ENCODE data around the gene ADGRG1. TPM values are rescaled to one million over a fixed set of nuclear protein-coding genes. Genes with fewer than 3 reads are reported as not detected.
A peak's percentile ranks its signal among the peaks of the same experiment; 100 is the strongest.

ADGRG1 gene
- polyA plus RNA-seq, 1 of the 3 experiments (the other 2 are of a cell fraction) = 7.4 TPM

GRCh38 chr16:57611706-57612105, 16.7 kb upstream of the ADGRG1 start:
- Histone ChIP-seq H3K9me2 (no peaks in the 10 kb centered on the region), H4K20me1 (ENCODE audit: insufficient read depth) (no peaks in the 10 kb centered on the region), H3K9me3 (no peaks in the 10 kb centered on the region), H3K36me3 (replicated peaks in 1 of 2; ENCODE audit: control insufficient read depth in 1 of 2, insufficient read depth in 2 of 2, low read length in 1 of 2) (no peaks in the 10 kb centered on the region), H3F3A (replicated peaks; ENCODE audit: insufficient read depth) (no peaks in the 10 kb centered on the region), H3K4me2 (no peak overlapping the region), H2AFZ (ENCODE audit: low read depth) (no peak overlapping the region), H3K4me1 (ENCODE audit: control insufficient read depth in 1 of 2, insufficient read depth in 2 of 2, low read depth in 1 of 2, low read length in 1 of 2) (peaks cover 0 to 17% of the 10 kb centered on the region in 2 experiments; a peak in 2 of 4 replicates), H3K4me3 (ENCODE audit: low read depth in 2 of 2, low read length in 1 of 2) (no peak overlapping the region), H3K27ac (ENCODE audit: low read depth in 2 of 2, low read length in 1 of 2) (no peak overlapping the region), H3K27me3 (ENCODE audit: insufficient read depth) (no peaks in the 10 kb centered on the region), H3K79me2 (ENCODE audit: insufficient read depth) (no peaks in the 10 kb centered on the region), H3K9ac (no peak overlapping the region)
- TF ChIP-seq SIN3A (IDR thresholded peaks at IDR 0.05; ENCODE audit: borderline replicate concordance, low read depth, low read length) (no peak), FOXJ3 (CRISPR knock-in tag; IDR thresholded peaks at IDR 0.05) (no peak)
- 61% methylated on average over 4 of the region's 4 CpGs for WGBS (ENCODE audit: low lambda C conversion rate)
- POLR2A ChIA-PET = no interaction called here
- CTCF ChIA-PET = interaction anchor here (5.3 kb wide), 1 partner anchor 36 kb away, joined by 24 read pairs; no protein-coding TSS in a partner anchor
- DNase-seq = no peak

GRCh38 chr16:57612494-57612893, 15.9 kb upstream of the ADGRG1 start:
- Histone ChIP-seq H4K20me1 (ENCODE audit: insufficient read depth) (no peaks in the 10 kb centered on the region), H3K27me3 (ENCODE audit: insufficient read depth) (no peaks in the 10 kb centered on the region), H3K9me2 (no peaks in the 10 kb centered on the region), H3K4me1 (ENCODE audit: control insufficient read depth in 1 of 2, insufficient read depth in 2 of 2, low read depth in 1 of 2, low read length in 1 of 2) (peaks cover 0 to 13% of the 10 kb centered on the region in 2 experiments; a peak in 2 of 4 replicates), H3K4me3 (ENCODE audit: low read depth in 2 of 2, low read length in 1 of 2) (no peak overlapping the region), H3K79me2 (ENCODE audit: insufficient read depth) (no peaks in the 10 kb centered on the region), H2AFZ (ENCODE audit: low read depth) (no peak overlapping the region), H3K27ac (ENCODE audit: low read depth in 2 of 2, low read length in 1 of 2) (no peak overlapping the region), H3K4me2 (no peak overlapping the region), H3F3A (replicated peaks; ENCODE audit: insufficient read depth) (no peaks in the 10 kb centered on the region), H3K36me3 (replicated peaks in 1 of 2; ENCODE audit: control insufficient read depth in 1 of 2, insufficient read depth in 2 of 2, low read length in 1 of 2) (no peaks in the 10 kb centered on the region), H3K9me3 (no peaks in the 10 kb centered on the region), H3K9ac (no peak overlapping the region)
- ChIA-PET POLR2A (no interaction called here), CTCF (interaction anchor here (5.3 kb wide), 1 partner anchor 35 kb away, joined by 24 read pairs; no protein-coding TSS in a partner anchor)
- 95% methylated on average over 8 of the region's 8 CpGs for WGBS (ENCODE audit: low lambda C conversion rate)
- TF ChIP-seq CHD2 (IDR thresholded peaks at IDR 0.05; ENCODE audit: low read length, partially characterized antibody) (no peak), RAD21 (IDR thresholded peaks at IDR 0.05; ENCODE audit: low read length) (no peak)
- peak; percentile 25 for DNase-seq

GRCh38 chr16:57613514-57613913, 14.9 kb upstream of the ADGRG1 start:
- H3F3A ChIP-seq (replicated peaks; ENCODE audit: insufficient read depth) = no peaks in the 10 kb centered on the region
- H3K27ac ChIP-seq (ENCODE audit: low read depth in 2 of 2, low read length in 1 of 2) = no peak overlapping the region
- peaks cover 0 to 13% of the 10 kb centered on the region in 2 experiments; a peak in 2 of 4 replicates for H3K4me1 ChIP-seq (ENCODE audit: control insufficient read depth in 1 of 2, insufficient read depth in 2 of 2, low read depth in 1 of 2, low read length in 1 of 2)
- no peak for DNase-seq
- H2AFZ ChIP-seq (ENCODE audit: low read depth) = no peak overlapping the region
- H3K79me2 ChIP-seq (ENCODE audit: insufficient read depth) = no peaks in the 10 kb centered on the region
- no peaks in the 10 kb centered on the region for H3K27me3 ChIP-seq (ENCODE audit: insufficient read depth)
- H3K4me3 ChIP-seq (ENCODE audit: low read depth in 2 of 2, low read length in 1 of 2) = no peak overlapping the region
- ChIA-PET CTCF (interaction anchor here (1.3 kb wide), 1 partner anchor 14 kb away, joined by 4 read pairs; no protein-coding TSS in a partner anchor), POLR2A (no interaction called here)
- 93% methylated on average over 4 of the region's 4 CpGs for WGBS (ENCODE audit: low lambda C conversion rate)
- no peaks in the 10 kb centered on the region for H3K9me3 ChIP-seq
- no peak overlapping the region for H3K4me2 ChIP-seq
- no peaks in the 10 kb centered on the region for H3K9me2 ChIP-seq
- no peaks in the 10 kb centered on the region for H4K20me1 ChIP-seq (ENCODE audit: insufficient read depth)
- TF ChIP-seq IRF3 (IDR thresholded peaks at IDR 0.05; ENCODE audit: low read depth, low read length) = no peak
- TF ChIP-seq GABPA (IDR thresholded peaks at IDR 0.05; ENCODE audit: low read depth) = no peak
- no peak for TF ChIP-seq CHD2 (IDR thresholded peaks at IDR 0.05; ENCODE audit: low read length, partially characterized antibody)
- no peak for TF ChIP-seq PBX3 (IDR thresholded peaks at IDR 0.05)
- no peak for TF ChIP-seq MAX (IDR thresholded peaks at IDR 0.05; ENCODE audit: low read depth)
- TF ChIP-seq MEF2A (IDR thresholded peaks at IDR 0.05; ENCODE audit: borderline replicate concordance, low read depth) = no peak
- TF ChIP-seq EP300 (IDR thresholded peaks at IDR 0.05; ENCODE audit: borderline replicate concordance in 1 of 2, low read depth in 1 of 2, low read length in 1 of 2) = no peak
- no peak for TF ChIP-seq RFX5 (IDR thresholded peaks at IDR 0.05; ENCODE audit: low read length)
- no peak for TF ChIP-seq TCF12 (IDR thresholded peaks at IDR 0.05)
- TF ChIP-seq FOXJ3 (CRISPR knock-in tag; IDR thresholded peaks at IDR 0.05) = no peak
- no peak for TF ChIP-seq GATA2 (CRISPR knock-in tag; IDR thresholded peaks at IDR 0.05)
- no peak for TF ChIP-seq MXI1 (IDR thresholded peaks at IDR 0.05; ENCODE audit: low read depth, low read length)
- TF ChIP-seq CTCF (IDR thresholded peaks at IDR 0.05) = no peak
- TF ChIP-seq TAF1 (IDR thresholded peaks at IDR 0.05; ENCODE audit: borderline replicate concordance, low read depth, low read length) = no peak
- H3K36me3 ChIP-seq (replicated peaks in 1 of 2; ENCODE audit: control insufficient read depth in 1 of 2, insufficient read depth in 2 of 2, low read length in 1 of 2) = no peaks in the 10 kb centered on the region
- no peak overlapping the region for H3K9ac ChIP-seq
